CD4-positive, alpha-beta T cell treated with Interleukin-2 at 100 ng/mL for 4 hours (primary cell): Measurements from ENCODE around the gene BMERB1.
"Not testable (repeated sequence)": the region's sequence is repeated elsewhere in the genome, so short reads cannot be mapped to it uniquely, and the experiment has no call there.

Source experiments
- DNase-seq: peaks from one replicate; pipeline ENCODE4 v3.0.0-alpha.2; 2020; ENCODE audit warnings: low spot score

The BMERB1 gene

GRCh38 chr16:15464401-15465186 is 30.2 kb downstream of the BMERB1 start:
- DNase-seq, result no peak

DNA sequence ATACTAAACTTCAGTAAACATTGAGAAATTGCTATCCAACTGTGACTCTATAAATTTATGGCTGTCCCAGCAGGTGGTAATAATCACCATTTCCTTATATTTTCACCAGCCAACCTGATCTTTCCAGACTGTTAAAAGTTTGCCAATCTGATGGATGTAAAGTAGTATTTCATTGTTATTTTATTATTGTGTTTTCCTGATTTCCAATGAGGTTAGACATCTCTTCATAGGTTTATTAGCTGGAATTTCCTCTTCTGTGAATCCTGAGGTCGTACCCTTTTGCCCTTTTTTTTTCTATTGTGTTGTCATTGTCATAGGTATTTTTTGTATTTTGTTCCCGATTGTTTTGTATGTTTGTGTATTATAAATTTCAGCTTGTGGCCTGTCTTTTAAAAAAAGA is 31.7 kb downstream of the BMERB1 start:
- DNase-seq, result no peak

DNA sequence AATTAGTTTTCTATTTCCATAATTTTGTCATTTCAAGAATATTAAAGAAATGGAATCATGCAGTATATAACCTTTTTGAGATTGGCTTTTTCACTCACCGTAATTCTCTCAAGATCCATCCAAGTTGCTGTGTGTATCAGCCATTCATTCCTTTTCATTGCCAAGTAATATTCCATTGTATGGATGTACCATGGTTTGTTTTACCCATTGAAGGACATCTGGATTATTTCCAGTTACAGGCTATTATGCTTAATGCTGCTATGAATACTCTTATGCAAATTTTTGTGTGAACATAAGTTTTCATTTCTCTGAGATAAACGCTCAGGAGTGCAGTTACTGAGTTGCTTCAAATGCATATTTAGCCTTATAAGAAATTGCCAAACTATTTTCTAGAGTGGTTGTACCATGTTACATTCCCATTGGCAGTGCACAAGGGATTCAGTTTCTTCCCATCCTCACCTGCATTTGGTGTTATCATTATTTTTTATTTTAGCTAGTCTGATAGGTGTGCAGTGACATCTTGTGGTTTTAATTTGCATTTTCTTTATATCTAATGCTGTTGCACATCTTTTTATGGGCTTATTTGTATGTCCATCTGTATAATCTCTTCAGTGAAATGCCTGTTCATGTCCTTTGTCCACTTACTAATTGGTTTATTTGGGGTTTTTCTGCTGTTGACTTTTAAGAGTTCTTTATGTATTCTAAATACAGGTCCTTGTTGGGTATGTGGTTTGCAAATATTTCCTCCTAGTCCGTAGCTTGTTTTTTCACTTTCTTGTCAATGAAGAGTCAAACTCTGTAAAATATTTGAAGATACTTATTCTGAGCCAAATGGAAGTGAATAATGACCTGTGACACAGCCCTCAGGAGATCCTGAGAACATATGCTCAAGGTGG is 32.7 kb downstream of the BMERB1 start:
- no peak for DNase-seq

- not testable (repeated sequence) for DNase-seq
Measured at GRCh38 chr16:15476971-15477370, 42.6 kb downstream of the BMERB1 start.

- no peak for DNase-seq
Measured at GRCh38 chr16:15477802-15478201, 43.4 kb downstream of the BMERB1 start.

DNA sequence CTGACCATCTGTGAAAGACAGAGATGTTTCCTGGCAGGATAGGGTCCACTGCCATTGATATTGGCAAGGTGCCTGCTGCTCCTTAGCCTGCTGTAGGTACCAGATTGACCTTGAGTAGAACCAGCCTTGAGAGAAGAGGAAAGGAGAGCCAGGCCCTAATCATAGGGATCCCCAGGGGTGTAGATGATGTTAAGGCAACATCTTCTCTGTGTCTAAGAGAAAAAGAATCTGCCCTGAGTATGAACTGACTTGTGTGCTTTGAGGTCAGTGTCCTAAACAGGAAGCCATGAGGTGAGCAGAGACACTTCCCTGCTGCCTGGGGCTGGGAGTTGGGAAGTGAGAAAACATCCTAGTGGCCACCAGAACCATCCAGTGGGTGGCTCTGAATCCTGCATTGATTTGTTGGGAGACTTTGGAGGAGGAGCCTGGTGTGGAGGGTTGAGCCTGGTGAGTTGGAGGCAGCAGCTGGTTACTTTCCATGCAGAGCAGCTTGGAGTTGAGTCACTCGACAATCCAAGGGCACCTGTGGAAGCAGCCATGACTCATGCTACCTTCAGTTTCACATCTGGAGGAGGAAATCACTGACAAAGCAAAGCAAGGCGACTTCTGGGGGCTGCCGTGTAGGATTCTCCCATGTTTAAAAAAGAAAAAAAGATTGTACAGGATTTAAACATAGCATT is 47.8 kb downstream of the BMERB1 start:
- DNase-seq, result no peak

- DNase-seq, result no peak
Measured at GRCh38 chr16:15482748-15483298, 48.4 kb downstream of the BMERB1 start.

- DNase-seq, result no peak
Measured at GRCh38 chr16:15483857-15484256, 49.5 kb downstream of the BMERB1 start.

GRCh38 chr16:15484662-15485061 is 50.3 kb downstream of the BMERB1 start:
- no peak for DNase-seq

GRCh38 chr16:15485175-15485574 is 50.8 kb downstream of the BMERB1 start:
- no peak for DNase-seq

GRCh38 chr16:15486661-15487060 is 52.3 kb downstream of the BMERB1 start:
- DNase-seq, result no peak

- DNase-seq, result no peak
Measured at GRCh38 chr16:15487336-15488284, 53.2 kb downstream of the BMERB1 start.

GRCh38 chr16:15489016-15489415 is 54.6 kb downstream of the BMERB1 start:
- no peak for DNase-seq

- DNase-seq, result no peak
Measured at GRCh38 chr16:15490123-15490711, 55.8 kb downstream of the BMERB1 start.

- DNase-seq, result no peak
Measured at GRCh38 chr16:15491411-15491810, 57.0 kb downstream of the BMERB1 start.

GRCh38 chr16:15492091-15492740 is 57.8 kb downstream of the BMERB1 start:
- DNase-seq, result no peak

DNA sequence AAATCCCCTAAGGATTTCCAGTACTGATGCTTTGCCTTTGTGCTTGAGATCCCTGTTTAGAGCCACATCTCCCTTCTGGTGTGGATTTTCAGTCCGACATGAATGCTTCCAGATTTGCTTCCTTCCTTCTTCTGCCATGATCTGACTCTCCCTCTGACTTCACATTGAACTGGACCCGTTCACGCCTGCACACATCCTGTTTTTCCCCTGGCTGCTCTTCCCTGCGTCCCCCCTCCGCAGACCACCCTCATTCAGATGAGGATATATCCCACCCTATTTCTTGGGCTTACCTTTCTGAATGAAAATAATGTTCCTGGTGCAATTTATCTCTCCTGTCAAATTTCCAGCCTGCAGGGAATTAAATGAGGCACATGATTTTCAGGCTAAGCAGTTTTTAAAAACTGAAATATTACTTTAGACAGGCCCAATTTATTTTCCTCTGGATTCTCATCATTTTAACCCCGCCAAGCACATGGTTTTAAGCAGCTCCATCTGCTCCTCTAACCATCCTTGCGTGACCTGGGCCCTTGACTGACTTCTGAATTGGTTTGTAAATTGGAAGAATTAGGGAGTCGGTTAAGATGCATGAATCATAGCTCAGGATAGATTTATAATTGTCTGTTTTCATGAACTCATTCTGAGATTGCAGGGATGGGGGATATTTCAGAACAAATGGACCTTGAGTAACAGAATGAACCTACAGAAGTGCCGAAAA is 59.2 kb downstream of the BMERB1 start:
- no peak for DNase-seq

DNA sequence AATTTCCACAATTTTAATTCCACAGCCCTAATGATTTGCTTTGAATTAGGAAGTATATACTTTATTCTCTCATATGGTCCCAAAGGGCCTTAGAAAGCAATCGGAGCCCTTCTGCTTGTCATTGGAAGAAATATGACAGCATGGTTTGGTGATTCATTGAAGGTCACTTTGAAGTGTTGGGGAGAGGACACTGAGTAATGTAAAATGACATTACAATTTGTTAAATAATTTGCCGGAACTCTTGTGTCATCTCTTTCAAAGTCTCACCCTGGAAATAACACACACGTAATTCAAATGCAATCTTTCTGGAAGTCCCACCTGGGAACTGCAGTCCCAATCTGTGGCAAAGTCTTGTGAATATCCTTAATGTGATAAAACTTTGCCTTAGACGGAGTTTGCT is 59.8 kb downstream of the BMERB1 start:
- DNase-seq, result no peak

DNA sequence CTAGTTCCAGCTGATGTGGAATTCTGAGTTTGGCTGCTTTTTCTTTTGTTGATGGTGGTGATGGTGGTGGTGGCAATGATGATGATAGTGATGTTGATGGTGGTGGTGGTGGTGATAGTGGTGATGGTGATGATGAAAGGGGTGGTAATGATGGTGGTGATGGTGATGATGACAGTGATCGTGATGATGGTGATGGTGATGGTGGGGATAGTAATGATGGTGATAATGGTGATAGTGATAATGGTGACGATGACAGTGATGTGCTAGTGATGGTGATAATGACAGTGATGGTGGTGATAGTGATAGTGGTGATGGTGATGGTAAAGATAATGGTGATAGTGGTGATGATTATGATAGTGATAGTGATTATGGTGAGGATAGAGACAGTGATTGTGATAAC is 61.5 kb downstream of the BMERB1 start:
- DNase-seq, result no peak
